Psoas muscle (tissue), 8 donors: ENCODE measurements around the gene DOCK1. TPM values are rescaled to one million over a fixed set of nuclear protein-coding genes. Genes with fewer than 3 reads are reported as not detected.

Source experiments
- ATAC-seq, 4 donors: fragments of 200-7000 bp; cut with Tn5 transposase; one replicate each; pipeline ENCODE4 v1.9.1; 2020; ENCODE audit warnings: moderate library complexity in 3 of 4, mild to moderate bottlenecking in 2 of 4
- DNase-seq, 2 donors: peaks; one replicate each; pipeline ENCODE4 v3.0.0-alpha.2; 2020
- H3K27ac ChIP-seq: fragments of 200-600 bp; one replicate; pipeline ENCODE4 v1.8.0; 2022
- H3K27me3 ChIP-seq, 3 donors: fragments of 200-600 bp in 1 of 3; one replicate each; pipeline versions ENCODE4 v1.6.1 to v1.8.0; 2013 to 2022; ENCODE audit warnings: low read length in 2 of 3, mild to moderate bottlenecking in 2 of 3, moderate library complexity in 1 of 3; ENCODE audit not compliant: insufficient read depth in 3 of 3
- H3K36me3 ChIP-seq, 2 donors: fragments of 200-600 bp in 1 of 2; one replicate each; pipeline versions ENCODE4 v1.6.1 to v1.8.0; 2013 to 2022; ENCODE audit warnings: low read depth in 1 of 2, mild to moderate bottlenecking in 1 of 2, moderate library complexity in 1 of 2; ENCODE audit not compliant: insufficient read depth in 1 of 2
- H3K4me1 ChIP-seq: fragments of 200-600 bp; one replicate; pipeline ENCODE4 v1.8.0; 2022
- H3K4me3 ChIP-seq: fragments of 200-600 bp; one replicate; pipeline ENCODE4 v1.8.0; 2022; ENCODE audit warnings: mild to moderate bottlenecking
- H3K9me3 ChIP-seq: fragments of 200-600 bp; one replicate; pipeline ENCODE4 v1.8.0; 2022
- CTCF ChIP-seq: fragments of 200-600 bp; IDR thresholded peaks from one replicate; pipeline ENCODE4 v1.8.0; 2022; ENCODE audit warnings: antibody characterized with exemption
- WGBS, 3 donors: extraction: QIAGEN DNeasy Blood & Tissue Kit; methylation state at CpG; one replicate each; pipeline versions ENCODE4 v1.1.6 to v1.1.7; 2013; 5-methylcytosine and 5-hydroxymethylcytosine counted together
- intact Hi-C, 2 donors: fragments of 100-400 bp; cut with DNase I; formaldehyde crosslinking; loops; one replicate each; pipeline versions ENCODE4 v1.11.0 to v1.14.2; 2022
- polyA plus RNA-seq, 3 donors: library from polyadenylated mRNA; stranded (reverse); fragments of 200-250 nt; gene quantifications; one replicate each; pipeline ENCODE4 v1.2.3, GENCODE V29; 2013
- total RNA-seq, 4 donors: library from RNA; stranded (reverse); fragmentation: NEBNext Ultra II Directional in 2 of 4; extraction: Animal tissue kit (Norgen Biotek cat#: 25700) in 2 of 4; gene quantifications; one replicate each; pipeline versions ENCODE4 v1.2.1 to v1.2.4, GENCODE V29; 2021 to 2023
- donor health status: healthy with polysubstance abuse.
- donor health status: DM: no; HTN: no; CAD: no; lungs with moderate emphysema.
- donor health status: Bipolar disorder and iron deficiency.
- donor health status: healthy.
- donor health status: DM: yes; HTN: yes; CAD: no.
- donor health status: DM: no; HTN: no; CAD: no.
- donor health status: DM: no; HTN: no; CAD: no.
- donor health status: DM: yes; HTN: yes; CAD: no.

Gene DOCK1
- total and polyA plus RNA-seq, 7 donors = 2.1 to 11.3 (median 5.4) TPM

- Histone ChIP-seq H3K27me3 (no peaks in the 10 kb centered on the region), H3K36me3 (no peaks in the 10 kb centered on the region), H3K4me1 (no peaks in the 10 kb centered on the region), H3K27ac (no peak overlapping the region), H3K4me3 (no peak overlapping the region), H3K9me3 (no peaks in the 10 kb centered on the region)
- TF ChIP-seq CTCF = no peak
- no peak for ATAC-seq
- intact Hi-C loops = no loop called here
- 88 to 91% (median 89%) methylated on average over 7 of the region's 7 CpGs for WGBS, 3 donors
- no peak for DNase-seq
Measured at GRCh38 chr10:126872135-126872534, 33.1 kb upstream of the DOCK1 start.

- Histone ChIP-seq H3K36me3 (no peaks in the 10 kb centered on the region), H3K4me3 (no peak overlapping the region), H3K9me3 (no peaks in the 10 kb centered on the region), H3K4me1 (no peaks in the 10 kb centered on the region), H3K27me3 (no peaks in the 10 kb centered on the region), H3K27ac (no peak overlapping the region)
- no peak for DNase-seq
- no peak for ATAC-seq
- intact Hi-C loops = no loop called here
- TF ChIP-seq CTCF = no peak
- WGBS, 3 donors = 44 to 51% (median 48%) methylated on average over 3 of the region's 3 CpGs
Measured at GRCh38 chr10:126872768-126873167, 32.5 kb upstream of the DOCK1 start.

GRCh38 chr10:126876456-126876855 lies 28.8 kb upstream of the DOCK1 start:
- Histone ChIP-seq H3K27ac (no peak overlapping the region), H3K9me3 (no peaks in the 10 kb centered on the region), H3K36me3 (no peaks in the 10 kb centered on the region), H3K27me3 (peaks cover 0 to 4% (median 2%) of the 10 kb centered on the region in 3 donors), H3K4me1 (no peaks in the 10 kb centered on the region), H3K4me3 (no peak overlapping the region)
- WGBS, 3 donors = 80 to 85% (median 83%) methylated on average over 3 of the region's 3 CpGs
- no peak for TF ChIP-seq CTCF
- ATAC-seq = no peak
- no peak for DNase-seq
- intact Hi-C loops = no loop called here

- ATAC-seq = no peak
- no peak for TF ChIP-seq CTCF
- DNase-seq = no peak
- H3K4me3 ChIP-seq = no peak overlapping the region
- no peak overlapping the region for H3K27ac ChIP-seq
- no peaks in the 10 kb centered on the region for H3K4me1 ChIP-seq
- 64 to 75% (median 69%) methylated on average over 2 of the region's 2 CpGs for WGBS, 3 donors
- H3K27me3 ChIP-seq = peaks cover 0 to 4% (median 2%) of the 10 kb centered on the region in 3 donors
- no peaks in the 10 kb centered on the region for H3K36me3 ChIP-seq
- H3K9me3 ChIP-seq = no peaks in the 10 kb centered on the region
- intact Hi-C loops = no loop called here
Measured at GRCh38 chr10:126877390-126877789, 27.8 kb upstream of the DOCK1 start.

- intact Hi-C loops = no loop called here
- WGBS, 3 donors = 78 to 87% (median 84%) methylated on average over 10 of the region's 10 CpGs
- no peak for DNase-seq
Measured at GRCh38 chr10:126878594-126878993, 26.6 kb upstream of the DOCK1 start.

More at GRCh38 chr10:126878594-126878993, 26.6 kb upstream of the DOCK1 start:
- TF ChIP-seq CTCF = no peak
- Histone ChIP-seq H3K9me3 (no peaks in the 10 kb centered on the region), H3K27ac (no peak overlapping the region), H3K36me3 (no peaks in the 10 kb centered on the region), H3K4me3 (no peak overlapping the region), H3K27me3 (peaks cover 0 to 4% (median 2%) of the 10 kb centered on the region in 3 donors), H3K4me1 (no peaks in the 10 kb centered on the region)
- no peak for ATAC-seq
